HG03196 (cell line): ENCODE results near the gene SH3D21.

Experiments used
- ATAC-seq: cut with Tn5 transposase; IDR thresholded peaks from one replicate; pipeline ENCODE4 v1.9.1; 2021; ENCODE audit not compliant: unreplicated experiment

Gene SH3D21

DNA sequence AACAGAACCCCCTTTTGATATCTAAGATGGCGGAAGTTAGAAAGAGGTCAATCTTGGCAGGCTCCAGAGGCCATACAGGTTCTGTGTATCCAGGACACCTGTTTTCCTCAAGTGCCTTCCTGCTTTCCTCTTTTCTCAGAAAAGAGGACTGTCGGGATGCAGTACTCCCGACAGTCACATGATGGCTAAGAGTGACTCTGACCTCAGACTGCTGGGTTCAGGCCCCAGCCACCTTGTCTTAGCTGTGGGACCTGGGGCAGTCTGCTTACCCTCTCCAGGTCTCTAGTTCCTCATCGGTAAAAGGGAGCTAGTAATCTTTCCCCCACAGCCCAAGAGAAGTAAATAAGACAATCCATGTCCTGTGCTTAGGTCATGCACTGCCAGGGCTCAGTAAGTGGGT lies 49.6 kb downstream of the SH3D21 start:
- ATAC-seq = no peak

DNA sequence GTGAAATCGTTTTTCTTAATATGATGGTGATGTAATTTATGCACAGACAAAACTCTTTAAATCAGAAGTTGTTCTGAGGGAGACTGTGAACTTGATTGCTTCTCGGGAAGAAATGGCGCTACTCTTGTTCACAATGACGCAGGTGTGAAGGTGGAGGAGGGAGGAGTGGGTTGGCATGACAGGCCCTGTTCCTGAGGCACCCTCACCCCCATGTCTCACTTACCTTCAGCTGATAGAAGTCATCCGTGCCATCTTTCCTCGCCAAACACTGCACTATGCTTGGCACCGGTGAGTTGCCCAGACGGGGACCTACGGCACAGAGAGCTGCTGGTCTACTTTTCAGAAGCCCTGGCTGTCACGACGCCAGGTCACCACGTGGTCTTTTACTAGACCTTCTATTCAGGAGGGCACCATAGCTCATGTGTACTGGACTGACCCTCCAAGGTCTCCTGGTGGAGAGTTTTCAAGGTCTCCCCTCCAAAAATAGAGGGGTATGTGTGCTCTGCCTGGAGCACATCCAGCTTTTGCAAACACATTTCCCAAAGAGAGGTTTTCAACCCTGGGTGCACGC lies 52.4 kb downstream of the SH3D21 start:
- no peak for ATAC-seq

DNA sequence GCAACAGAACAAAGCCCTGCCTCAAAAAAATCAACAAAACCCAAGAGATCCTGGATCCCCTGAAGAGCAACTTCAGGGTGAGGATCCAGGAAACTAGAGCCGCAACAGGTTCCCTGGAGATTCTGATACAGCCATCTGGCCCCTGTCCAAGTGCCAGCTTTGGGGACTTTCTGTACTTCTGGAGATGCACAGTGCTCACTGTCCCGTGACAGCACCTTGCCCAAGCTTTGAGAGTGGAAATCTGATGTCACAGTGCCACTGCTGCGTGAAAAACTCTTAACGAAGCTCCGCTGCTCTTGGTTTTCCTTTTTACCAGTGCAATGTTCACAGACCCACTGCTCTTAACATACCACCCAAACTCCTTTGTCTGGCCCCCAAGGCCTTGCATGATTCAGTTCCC lies 53.2 kb downstream of the SH3D21 start:
- no peak for ATAC-seq

DNA sequence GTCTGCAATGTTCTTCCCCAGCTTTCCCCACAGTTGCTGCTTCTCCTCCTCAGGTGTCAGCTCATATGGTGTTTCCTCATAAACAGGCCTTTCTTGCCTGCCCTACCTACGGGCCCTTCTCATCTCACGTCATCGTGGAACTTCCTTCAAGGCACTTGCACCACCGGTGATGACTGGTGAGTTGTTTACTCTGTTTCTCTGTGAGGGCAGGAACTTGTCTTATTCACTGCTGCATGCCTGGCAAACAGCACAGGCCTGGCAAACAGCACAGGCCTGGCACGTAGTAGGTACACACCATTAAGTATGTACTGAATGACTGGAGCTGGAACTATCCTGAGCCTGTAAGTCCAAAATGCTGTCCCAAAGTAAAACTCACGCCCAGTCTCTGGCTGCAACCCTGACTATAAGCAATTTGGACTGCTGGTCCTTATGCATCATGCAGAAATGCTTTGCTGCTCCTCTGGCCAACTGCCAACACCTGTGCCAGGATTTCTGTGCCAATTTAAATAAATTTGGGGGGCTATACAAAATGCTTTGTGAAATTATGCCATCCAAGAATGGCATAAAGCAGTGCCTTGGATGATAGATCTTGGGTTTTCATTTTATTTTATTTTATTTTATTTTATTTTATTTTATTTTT lies 53.9 kb downstream of the SH3D21 start:
- no peak for ATAC-seq

DNA sequence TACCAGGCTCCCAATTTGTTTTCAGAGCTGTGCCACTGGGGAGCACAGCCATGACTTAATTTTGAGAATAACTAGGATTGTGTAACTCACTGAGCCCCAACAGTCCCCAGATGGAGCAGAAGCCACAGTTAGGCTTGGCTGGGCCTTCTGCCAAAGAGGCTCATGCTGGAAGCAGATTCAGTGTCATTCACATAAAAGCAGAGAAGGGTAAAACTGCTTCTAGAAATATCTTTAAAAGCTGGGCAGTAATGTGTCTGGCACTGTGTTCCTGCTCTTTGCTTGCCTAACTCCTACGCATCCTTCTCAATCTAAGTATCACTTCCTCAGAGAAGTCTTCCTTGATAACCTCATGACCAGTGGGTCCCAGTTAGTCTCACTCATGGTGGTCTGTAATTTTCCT lies 59.2 kb downstream of the SH3D21 start:
- no peak for ATAC-seq

DNA sequence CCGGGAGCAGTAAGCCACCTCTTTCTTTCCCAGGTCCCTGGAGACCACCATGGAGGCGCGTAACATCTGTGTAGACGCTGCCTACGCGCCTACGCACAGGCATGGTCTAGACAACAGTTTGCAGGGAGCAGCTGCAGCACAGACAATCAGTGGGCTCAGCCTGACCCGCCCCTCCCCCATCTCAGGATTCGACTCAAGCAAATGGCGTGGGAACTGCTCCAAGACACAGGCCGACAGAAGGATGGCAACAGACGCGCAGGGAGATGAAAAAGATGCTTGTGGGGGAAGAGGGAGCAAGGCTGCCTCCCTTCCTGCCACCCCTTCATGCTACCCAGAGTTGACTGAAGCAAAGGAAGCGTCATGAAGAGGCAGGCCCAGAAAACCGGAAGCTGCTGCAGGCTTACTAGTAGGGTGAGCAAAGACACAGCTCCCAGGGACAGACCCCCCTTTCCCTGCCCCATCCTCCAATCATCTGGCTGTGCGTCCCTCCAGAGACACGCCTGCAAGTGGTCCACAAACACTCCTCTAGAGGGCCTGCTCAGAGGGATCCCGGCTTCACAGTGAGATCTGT lies 60.0 kb downstream of the SH3D21 start:
- no peak for ATAC-seq

DNA sequence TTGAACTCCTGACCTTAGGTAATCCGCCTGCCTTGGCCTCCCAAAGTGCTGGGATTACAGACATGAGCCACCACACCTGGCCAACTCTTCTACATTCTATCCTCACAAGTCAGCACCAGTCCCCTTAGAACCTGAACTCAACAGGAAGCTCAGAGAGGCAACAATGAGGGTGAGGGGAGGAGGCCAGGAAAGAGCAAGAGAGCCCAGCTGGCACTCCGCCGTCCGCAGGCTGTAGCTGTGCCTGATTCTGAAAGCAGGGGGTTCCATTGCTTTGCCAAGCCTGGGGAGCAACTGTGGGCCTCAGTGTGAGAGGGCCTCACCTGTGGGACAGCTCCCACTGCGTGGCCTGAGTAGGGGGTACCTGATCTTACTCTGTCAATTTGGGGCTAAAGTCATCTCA lies 60.9 kb downstream of the SH3D21 start:
- ATAC-seq = no peak

DNA sequence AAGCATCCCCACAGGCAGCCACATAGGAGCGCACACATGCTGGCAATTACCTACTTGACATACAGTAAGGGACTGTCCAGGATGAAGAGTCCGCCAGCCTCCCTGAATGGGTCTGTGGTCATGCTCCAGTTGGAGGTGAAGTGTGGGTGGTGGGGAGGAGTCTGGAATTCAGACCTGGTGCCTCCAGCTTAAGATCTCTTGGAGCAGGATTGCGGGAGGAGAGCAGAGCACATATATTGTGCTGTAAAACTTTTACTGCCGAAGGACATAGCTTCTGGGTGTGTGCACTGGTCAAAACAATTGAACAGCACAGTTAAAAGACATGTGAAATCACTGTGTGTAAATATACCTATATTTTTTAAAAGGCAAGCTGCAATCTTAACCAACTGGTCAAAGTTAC lies 61.6 kb downstream of the SH3D21 start:
- no peak for ATAC-seq

DNA sequence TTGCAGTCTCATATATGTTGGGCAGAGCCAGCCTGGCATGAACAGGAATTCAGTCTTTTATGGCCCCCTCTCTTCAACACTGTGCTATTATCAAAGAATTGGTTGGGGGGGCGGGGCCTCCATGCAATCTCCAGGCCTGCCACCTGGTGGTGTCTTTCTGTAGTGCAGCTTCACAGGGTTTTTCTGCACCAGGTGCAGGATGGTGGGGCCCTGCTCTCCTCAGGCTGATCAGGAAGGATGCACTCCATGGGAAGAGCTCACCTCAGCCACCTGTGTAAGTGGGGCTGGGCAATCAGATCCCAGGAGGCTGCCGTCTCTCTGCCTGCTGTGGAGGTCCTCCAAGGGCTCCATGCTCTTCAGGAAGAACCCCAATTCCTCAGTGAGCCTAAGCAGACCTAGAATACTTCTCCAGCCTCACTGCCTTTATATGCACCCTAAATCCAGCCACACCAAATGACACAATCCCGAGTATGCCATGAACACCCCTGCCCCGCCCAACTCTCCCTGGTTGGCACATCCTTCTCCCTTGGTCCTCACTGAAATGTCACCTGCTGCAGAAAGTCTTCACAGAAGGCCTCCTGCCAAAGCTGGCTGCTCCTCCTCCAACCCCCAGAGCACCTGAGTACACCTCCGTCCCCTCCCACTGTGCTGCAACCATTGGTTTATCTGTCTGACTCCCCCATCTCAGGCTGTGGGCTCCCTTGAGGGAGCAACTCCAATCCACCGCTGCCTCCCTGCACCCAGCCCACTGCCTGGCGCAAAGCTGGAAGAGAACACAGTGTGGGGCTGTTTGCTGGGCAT lies 63.1 kb downstream of the SH3D21 start:
- no peak for ATAC-seq
